ENCODE results near the gene IDH3B. TPM values are rescaled to one million over a fixed set of nuclear protein-coding genes. Genes with fewer than 3 reads are reported as not detected.

The IDH3B gene
- polyA plus RNA-seq, 3 donors: 128 to 137 (median 129) TPM

DNA sequence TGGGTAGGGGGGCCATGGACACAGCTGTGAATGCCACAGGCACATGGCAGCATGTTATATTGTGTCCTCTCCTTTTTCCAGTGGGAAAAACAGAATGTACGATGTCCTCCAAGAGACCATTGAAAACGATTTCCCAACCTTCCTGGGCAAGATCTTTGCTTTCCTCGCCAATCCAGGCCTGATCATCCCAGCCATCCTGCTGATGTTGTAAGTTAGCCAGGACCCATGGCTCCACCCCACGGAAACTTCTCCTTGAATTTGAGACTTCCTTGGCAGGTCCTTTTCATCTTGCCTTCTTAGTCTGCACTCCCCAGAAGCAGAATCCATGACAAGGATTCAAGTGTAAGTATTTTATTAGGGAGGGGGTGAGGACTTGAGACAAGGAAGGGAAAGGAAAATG lies 39.8 kb downstream of the IDH3B start:
- DNase-seq (ENCODE audit: low read depth in 3 of 3, low spot score in 2 of 3): no peak

DNA sequence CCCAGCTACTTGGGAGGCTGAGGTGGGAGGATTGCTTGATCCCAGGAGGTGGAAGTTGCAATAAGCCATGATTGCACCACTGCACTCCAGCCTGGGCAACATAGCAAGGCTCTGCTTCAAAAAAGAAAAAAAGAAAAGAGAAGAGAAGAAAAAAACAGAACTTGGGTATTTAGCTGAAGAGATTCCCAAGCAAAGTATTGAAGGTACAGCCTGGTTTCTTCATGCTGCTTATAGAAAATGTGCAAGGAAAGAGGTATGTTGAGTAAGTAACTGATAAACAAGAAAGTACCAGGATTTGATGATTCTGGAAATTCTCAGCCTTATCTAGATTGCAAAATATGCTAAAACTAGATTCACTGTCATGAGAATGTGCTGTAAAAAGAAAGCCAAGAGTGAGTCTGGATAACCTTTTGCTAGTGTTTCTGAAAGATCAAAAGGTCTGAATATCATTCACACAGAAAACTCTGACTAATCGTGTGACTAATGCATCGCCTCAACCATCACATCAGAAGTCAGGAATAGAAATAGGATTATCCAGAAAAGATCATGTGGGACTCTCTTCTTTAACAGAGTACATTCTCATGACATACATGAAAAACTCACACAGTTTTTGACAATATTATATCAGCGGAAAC lies 43.9 kb downstream of the IDH3B start:
- DNase-seq (ENCODE audit: low read depth in 3 of 3, low spot score in 2 of 3): no peak

DNA sequence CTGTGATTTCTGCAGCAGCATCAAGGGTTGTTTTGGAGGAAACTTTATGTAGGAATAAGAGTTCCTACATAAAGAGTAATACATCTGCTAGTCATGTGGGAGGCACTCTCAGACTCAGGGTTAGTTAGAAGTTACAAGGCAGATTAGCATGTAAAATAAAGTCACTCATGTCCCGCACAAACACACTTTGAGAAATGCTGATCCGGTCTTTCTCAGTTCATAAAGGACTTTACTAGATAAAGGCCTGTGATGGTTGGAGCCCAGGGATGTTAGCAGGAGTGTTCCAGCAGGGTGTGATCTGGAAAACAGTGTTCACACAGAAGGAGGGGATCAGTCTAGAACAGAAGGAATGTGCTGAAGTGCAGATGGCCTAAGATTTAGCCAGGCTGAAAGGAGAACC lies 44.7 kb downstream of the IDH3B start:
- no peak for DNase-seq (ENCODE audit: low read depth in 3 of 3, low spot score in 2 of 3)

DNA sequence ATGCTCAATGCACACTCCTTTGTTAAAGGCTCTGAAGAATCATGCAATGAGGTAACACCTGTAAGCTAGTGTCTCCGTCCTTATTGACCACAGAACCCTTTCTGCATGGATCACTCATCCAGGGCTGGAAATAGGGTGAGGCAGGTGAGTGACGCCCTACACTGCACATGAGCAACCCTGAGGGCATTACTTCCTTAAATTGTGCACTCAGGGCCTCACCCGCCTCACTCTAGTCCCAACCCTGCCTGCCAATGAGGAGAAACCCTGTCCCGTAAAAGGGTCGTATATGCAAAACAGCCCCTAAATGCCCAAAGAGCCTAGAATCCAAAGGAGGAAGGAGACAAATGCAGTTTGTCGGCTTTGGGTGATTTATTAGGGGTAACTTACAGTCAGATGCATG lies 45.2 kb downstream of the IDH3B start:
- DNase-seq (ENCODE audit: low read depth in 3 of 3, low spot score in 2 of 3): no peak

DNA sequence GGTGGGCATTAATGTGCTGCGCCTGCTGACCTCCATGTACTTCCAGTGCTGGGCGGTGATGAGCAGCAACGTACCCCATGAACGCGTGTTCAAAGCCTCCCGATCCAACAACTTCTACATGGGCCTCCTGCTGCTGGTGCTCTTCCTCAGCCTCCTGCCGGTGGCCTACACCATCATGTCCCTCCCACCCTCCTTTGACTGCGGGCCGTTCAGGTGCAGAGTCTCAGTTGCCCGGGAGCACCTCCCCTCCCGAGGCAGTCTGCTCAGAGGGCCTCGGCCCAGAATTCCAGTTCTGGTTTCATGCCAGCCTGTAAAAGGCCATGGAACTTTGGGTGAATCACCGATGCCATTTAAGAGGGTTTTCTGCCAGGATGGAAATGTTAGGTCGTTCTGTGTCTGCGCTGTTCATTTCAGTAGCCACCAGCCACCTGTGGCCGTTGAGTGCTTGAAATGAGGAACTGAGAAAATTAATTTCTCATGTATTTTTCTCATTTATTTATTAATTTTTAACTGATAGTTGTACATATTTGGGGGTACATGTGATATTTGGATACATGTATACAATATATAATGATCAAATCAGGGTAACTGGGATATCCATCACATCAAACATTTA lies 46.8 kb downstream of the IDH3B start:
- no peak for DNase-seq (ENCODE audit: low read depth in 3 of 3, low spot score in 2 of 3)

DNA sequence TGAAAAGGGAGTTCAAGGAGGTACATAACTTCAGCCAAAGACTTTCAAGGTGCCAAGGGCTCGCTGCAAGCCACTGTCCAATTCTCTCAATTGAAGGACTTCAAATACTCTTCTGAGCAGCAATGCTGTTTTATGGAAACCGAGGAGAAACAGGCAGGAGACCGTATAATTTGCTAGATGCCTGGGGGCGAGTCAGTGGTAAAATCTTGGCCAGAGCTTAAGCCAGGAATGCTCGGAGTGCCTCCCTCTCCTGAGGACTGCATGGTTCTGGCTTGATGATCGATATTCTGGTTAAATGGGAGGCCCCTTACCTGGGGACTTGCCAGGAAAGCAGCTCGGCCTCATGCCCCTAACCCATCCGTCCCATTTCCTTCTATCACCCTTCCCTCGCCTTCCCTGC lies 47.4 kb downstream of the IDH3B start:
- no peak for DNase-seq (ENCODE audit: low read depth in 3 of 3, low spot score in 2 of 3)

DNA sequence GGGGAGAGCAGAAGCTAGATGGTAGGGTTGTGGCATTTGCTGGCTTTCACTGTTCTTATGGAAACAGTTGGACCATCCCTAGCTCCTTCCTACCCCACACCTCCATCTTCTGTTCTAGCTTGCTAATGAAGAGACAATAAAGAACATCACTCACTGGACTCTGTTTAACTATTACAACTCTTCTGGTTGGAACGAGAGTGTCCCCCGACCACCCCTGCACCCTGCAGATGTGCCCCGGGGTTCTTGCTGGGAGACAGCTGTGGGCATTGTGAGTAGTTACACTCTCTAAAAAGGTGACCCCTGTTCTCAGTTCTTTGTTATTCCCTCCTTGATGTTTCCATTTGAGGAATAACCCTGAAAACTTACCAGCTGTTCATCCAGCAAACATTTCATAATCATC lies 51.9 kb downstream of the IDH3B start:
- no peak for DNase-seq (ENCODE audit: low read depth in 3 of 3, low spot score in 2 of 3)

DNA sequence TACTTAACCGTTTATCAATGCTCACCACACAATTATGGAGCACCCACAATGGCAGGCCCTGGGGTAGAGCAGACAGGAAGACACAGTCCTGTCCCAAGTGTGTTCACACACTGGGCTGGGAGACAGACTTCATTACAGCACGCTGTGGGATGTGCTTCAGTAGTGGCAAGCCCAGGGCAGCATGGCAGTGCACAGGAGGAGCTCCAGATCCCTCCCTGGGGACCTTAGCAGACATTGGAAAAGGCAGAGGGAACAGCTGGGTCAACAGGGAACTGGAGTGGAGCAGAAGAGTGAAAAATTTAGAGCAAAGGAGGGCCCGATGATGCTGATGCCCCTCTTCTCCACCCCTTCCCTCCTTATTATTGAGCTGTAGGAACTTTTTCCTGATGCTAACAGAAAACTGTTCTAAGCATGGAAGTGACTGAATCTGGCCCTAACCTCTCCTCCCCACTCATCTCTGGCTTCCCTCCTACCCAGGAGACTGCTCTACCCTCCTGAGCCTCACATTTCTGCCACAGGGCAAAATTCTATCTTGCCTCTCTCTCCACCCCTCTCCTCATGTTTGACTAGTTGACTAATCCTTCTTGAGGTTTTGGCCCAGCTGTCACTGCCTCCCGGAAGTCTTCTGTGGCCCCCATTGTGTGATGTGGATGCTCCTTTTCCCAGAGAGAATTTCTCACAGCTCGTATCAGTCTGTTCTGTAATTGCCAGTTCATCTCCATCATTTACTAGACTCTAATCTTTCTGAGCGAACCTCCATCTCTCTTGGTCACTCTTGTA lies 52.9 kb downstream of the IDH3B start:
- no peak for DNase-seq (ENCODE audit: low read depth in 3 of 3, low spot score in 2 of 3)

DNA sequence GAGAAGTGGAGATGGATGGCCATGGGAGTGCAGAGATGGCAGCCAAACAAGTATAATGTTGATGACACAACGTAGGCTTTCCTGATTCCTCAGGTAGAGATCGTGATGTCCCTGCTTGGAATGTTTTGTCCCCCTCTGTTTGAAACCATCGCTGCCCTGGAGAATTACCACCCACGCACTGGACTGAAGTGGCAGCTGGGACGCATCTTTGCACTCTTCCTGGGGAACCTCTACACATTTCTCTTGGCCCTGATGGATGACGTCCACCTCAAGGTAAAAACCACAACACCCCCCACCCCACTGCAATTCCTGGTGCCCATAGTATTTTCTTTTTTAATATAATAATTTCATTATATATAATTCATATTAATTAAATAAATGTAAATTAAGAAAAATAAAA lies 53.7 kb downstream of the IDH3B start:
- no peak for DNase-seq (ENCODE audit: low read depth in 3 of 3, low spot score in 2 of 3)

Other genes starting within 250 kb of the IDH3B start
- gene SNRPB, start 193.4 kb downstream of the IDH3B start, polyA plus RNA-seq (ENCODE audit: insufficient read length in 3 of 3): 100 to 1,000 TPM; 134 to 145 (median 139) TPM
- 10 to 100 TPM; 16.3 to 17.4 (median 16.5) TPM for gene ZNF343, start 155.3 kb downstream of the IDH3B start, polyA plus RNA-seq (ENCODE audit: insufficient read length in 3 of 3)
- under 1 TPM; 0.10 to 0.18 (median 0.11) TPM for gene TMC2, start 127.6 kb downstream of the IDH3B start, polyA plus RNA-seq (ENCODE audit: insufficient read length in 3 of 3)
- gene NOP56, start 11.6 kb downstream of the IDH3B start, polyA plus RNA-seq (ENCODE audit: insufficient read length in 3 of 3): 100 to 1,000 TPM; 244 to 266 (median 248) TPM
- gene EBF4, start 28.6 kb upstream of the IDH3B start, polyA plus RNA-seq (ENCODE audit: insufficient read length in 3 of 3): 10 to 100 TPM; 22.8 to 27.1 (median 25.7) TPM
- gene CPXM1, start 136.4 kb upstream of the IDH3B start, polyA plus RNA-seq (ENCODE audit: insufficient read length in 3 of 3): 100 to 1,000 TPM; 242 to 257 (median 256) TPM
- gene C20orf141, start 150.8 kb upstream of the IDH3B start, polyA plus RNA-seq (ENCODE audit: insufficient read length in 3 of 3): under 1 TPM in 2 of 3 donors, not detected in 1; 0.17 to 0.28 TPM
- gene TMEM239, start 152.1 kb upstream of the IDH3B start, polyA plus RNA-seq (ENCODE audit: insufficient read length in 3 of 3): under 1 TPM in 1 of 3 donors, not detected in 2; 0.04 TPM
- 10 to 100 TPM; 52.1 to 59.9 (median 52.4) TPM for gene PCED1A, start 176.4 kb upstream of the IDH3B start, polyA plus RNA-seq (ENCODE audit: insufficient read length in 3 of 3)
- gene VPS16, start 176.5 kb upstream of the IDH3B start, polyA plus RNA-seq (ENCODE audit: insufficient read length in 3 of 3): 10 to 100 TPM; 34.5 to 38.0 (median 35.3) TPM
- gene PTPRA, start 209.3 kb upstream of the IDH3B start, polyA plus RNA-seq (ENCODE audit: insufficient read length in 3 of 3): 100 to 1,000 TPM; 106 to 117 (median 114) TPM

All from right renal cortex interstitium (tissue), 3 donors.